Posterior vena cava (tissue), 2 donors: ENCODE data around the gene EID3. TPM values are rescaled to one million over a fixed set of nuclear protein-coding genes. Genes with fewer than 3 reads are reported as not detected.
"Not testable (repeated sequence)": the region's sequence is repeated elsewhere in the genome, so short reads cannot be mapped to it uniquely, and the experiment has no call there.

ENCODE experiments used
- DNase-seq: peaks from one replicate; pipeline ENCODE4 v3.0.0-alpha.2; 2020; ENCODE audit warnings: low spot score
- intact Hi-C, 2 donors: fragments of 100-400 bp; cut with DNase I; formaldehyde crosslinking; loops; one replicate each; pipeline versions ENCODE4 v1.14.1 to v1.14.2; 2022 to 2023
- total RNA-seq, 2 donors: library from RNA; stranded (reverse); fragmentation: NEBNext Ultra II Directional; extraction: Animal tissue kit (Norgen Biotek cat#: 25700); gene quantifications; one replicate each; pipeline ENCODE4 v1.2.1, GENCODE V29; 2021
- donor health status: DM: yes; HTN: yes; CAD: no.
- donor health status: DM: yes; HTN: yes; CAD: no.

EID3 gene
- total RNA-seq, 2 donors from 2014 or later: 6.0 to 6.1 TPM

GRCh38 chr12:104328790-104329189, 25.3 kb downstream of the EID3 start:
- DNase-seq: no peak
- intact Hi-C loops: no loop called here

GRCh38 chr12:104329707-104330532, 26.4 kb downstream of the EID3 start:
- no peak for DNase-seq
- intact Hi-C loops: no loop called here

- DNase-seq: no peak
- intact Hi-C loops: no loop called here
These were observed 27.8 kb downstream of the EID3 start for GRCh38 chr12:104331376-104331775.

DNA sequence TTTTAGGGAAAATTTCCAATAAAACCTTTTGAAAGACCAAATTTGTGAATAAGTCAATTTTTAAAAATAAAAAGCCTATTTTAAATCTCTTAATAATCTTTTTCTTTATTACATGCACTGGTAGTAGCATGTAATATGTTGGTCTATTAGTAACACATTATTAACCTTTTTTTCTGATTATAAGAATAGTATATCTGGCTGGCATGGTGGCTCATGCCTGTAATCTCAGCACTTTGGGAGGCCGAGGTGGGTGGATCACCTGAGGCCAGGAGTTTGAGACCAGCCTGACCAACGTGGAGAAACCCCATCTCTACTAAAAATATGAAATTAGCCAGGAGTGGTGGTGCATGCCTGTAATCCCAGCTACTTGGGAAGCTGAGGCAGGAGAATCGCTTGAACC, 28.7 kb downstream of the EID3 start:
- intact Hi-C loops, DNase-seq: not testable (repeated sequence)

DNA sequence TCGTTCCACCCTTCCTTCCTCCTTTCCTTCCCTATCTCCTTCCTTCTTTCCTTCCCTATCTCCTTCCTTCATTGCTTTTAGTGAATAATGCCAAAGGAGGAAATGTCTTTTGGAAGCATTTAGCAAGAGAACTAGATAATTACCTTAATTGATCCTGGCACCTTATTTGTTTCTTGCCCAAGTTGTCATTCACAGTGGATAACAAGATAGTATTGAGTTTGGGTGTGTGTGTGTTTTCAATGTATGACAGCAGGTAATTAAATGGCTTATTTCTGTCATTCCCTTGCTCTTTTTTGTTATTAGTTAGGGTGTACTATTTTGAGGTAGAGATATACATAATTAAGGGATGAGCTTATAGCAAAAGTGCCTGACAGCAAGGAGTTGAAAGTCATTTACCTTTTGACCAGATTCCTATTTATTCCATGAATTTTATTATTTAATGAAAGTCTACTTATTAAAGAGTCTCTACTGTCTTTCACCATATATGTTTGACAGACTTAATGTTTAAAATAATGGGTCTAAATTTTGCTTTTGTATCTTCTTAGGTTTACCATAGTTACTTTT, 30.2 kb downstream of the EID3 start:
- intact Hi-C loops: no loop called here

DNA sequence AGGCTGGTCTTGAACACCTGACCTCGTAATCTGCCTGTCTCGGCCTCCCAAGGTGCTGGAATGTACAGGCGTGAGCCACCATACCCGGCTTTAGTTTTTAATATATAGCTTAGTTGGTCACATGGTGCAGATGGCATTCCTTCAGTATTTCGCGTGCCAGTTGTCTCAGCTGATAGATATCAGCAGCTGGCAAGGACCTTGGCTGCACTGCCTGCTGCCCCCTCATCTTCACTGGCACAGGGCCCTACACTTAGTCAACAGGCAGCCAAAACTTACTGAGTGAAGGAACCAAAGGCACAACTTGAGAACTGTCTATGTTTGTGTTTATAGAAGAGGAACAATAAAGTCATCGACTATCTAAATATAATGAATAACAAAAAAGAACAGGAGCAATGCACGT, 31.0 kb downstream of the EID3 start:
- intact Hi-C loops: no loop called here
- DNase-seq: no peak

More for the DNA sequence above, 30.2 kb downstream of the EID3 start:
- no peak for DNase-seq

GRCh38 chr12:104336115-104336514, 32.6 kb downstream of the EID3 start:
- intact Hi-C loops: no loop called here
- DNase-seq: no peak

DNA sequence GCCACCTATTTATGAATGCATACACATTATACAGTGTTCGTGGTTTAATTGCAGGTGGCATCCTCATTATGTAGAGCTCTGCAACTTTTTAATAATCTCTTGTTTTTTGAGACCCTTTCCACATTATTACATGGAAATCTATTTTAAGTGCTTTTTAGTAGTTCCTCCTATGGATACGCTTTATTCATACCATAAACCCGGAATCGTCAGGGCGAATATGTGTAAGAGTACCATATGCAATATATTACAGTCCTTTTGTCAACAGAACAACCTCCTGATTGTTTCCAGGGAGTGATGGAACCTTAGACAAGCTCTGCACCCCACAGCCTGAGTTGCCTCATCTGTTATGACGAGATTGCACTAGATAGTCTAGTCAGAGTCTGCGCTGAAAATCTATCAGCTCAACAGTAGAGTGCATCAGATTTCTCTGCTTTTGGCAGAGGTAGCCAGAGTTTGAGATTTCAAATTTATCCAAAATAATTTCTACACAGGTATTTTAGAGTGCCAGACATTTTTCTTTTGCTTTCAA, 33.6 kb downstream of the EID3 start:
- no peak for DNase-seq
- intact Hi-C loops: no loop called here

DNA sequence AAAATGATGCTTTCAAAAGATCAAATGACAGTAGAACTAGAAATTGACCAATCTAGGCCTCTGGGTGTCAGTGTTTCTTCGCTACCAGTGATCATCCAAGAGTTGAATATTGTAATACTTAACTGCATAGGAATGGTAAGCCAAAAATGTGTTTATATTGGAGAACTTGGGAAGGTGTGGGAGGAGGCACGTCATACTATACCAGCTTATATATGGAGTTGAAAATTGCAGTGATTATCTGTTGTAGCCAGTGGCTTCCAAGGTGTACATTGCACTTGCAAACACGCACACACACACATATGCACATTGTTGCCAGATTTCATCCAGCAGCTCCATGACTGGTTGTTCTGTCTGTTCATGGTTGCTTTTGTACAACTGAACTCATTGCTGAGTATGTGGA, 36.1 kb downstream of the EID3 start:
- intact Hi-C loops: no loop called here
- no peak for DNase-seq

- intact Hi-C loops: no loop called here
- DNase-seq: no peak
These were observed 36.6 kb downstream of the EID3 start for GRCh38 chr12:104340177-104340576.

GRCh38 chr12:104340925-104341611, 37.5 kb downstream of the EID3 start:
- intact Hi-C loops: no loop called here
- DNase-seq: no peak

- intact Hi-C loops: no loop called here
- no peak for DNase-seq
These were observed 38.6 kb downstream of the EID3 start for GRCh38 chr12:104342147-104342546.

DNA sequence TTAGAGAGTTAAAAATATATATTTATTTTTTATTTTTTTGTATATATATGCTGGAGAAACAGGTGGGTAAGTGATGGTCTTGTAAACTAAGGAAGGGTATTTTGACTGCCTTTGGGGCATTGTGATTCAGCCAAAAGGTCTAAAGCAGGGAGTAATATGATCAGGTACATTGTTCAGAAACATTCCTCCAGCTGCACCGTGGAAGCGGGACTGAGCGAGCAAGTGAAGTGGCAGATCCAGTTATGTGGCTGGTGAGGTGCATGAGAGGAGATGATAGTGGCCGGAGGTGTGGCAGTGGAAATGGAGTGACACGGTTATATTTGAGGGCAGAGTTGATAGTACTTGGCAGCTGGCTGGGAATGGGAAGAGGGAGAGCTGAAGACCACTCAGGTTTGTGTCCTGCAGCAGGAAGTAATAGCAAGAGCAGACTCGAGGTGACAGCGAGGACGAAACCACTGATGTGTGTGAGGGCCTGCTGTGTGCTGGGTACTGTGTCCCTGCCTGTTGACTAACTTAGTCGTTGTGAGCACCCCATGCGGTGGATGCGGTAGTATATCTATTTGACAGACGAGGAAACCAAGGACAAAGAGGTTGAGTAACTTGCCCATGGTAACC, 39.2 kb downstream of the EID3 start:
- intact Hi-C loops: no loop called here
- no peak for DNase-seq

DNA sequence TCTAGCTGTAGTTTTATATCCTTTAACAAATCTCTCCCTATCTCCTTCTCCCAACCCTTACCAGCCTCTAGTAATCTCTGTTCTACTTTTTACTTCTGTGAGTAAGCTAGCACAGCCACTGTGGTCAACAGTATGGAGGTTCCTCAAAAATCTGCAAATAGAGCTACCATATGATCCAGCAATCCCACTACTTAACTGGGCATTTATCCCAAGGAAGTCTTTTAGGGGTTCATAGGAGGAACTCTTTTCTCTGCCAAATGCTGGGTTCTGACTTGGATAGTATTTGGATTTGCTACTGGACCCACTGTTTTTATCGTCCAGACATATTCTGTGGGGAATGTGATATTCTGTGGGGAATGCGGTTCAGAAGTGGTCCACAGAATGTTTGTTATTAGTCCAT, 41.1 kb downstream of the EID3 start:
- intact Hi-C loops: no loop called here

DNA sequence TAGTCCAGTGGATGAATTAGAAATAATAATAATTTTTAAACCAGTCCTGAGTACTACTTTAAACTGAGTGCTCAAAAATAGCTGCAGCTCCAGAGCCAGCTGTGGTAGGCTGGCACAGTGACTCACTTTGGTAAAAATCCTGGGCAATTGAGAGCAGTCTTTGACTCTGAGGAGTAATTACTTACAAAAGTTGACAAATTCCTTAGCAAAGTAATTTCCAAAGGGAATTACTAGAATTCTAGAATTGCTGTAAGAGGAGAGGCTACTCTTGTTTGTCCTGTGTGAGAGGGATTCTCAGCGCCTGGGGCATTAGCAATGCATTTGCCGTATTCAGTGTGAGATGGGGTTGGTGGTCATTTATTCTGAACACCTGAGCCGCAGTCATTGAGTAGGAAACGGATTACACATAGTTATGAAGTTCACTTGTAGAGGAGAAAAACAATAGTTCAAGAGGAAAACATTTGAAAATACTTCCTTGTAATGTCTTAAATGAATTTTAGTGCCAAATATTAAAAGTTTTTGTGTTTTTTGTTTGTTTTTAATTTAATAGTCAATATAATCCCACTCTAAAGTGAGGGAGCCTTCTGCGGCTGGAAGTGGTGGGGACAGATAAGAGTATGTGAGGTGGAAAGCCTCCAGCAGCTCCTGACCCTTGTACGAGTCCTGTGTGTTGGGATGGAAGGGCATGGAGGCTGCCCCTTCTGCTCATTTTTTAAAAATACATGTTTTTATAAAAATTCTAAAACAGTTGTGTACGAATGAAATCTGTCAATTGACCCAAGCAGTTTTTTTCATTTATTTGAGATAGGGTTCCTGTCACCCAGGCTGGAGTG, 41.9 kb downstream of the EID3 start:
- intact Hi-C loops: no loop called here
- no peak for DNase-seq

More for the DNA sequence above, 41.1 kb downstream of the EID3 start:
- no peak for DNase-seq

GRCh38 chr12:104347374-104348075, 44.0 kb downstream of the EID3 start:
- DNase-seq: no peak
- intact Hi-C loops: no loop called here

DNA sequence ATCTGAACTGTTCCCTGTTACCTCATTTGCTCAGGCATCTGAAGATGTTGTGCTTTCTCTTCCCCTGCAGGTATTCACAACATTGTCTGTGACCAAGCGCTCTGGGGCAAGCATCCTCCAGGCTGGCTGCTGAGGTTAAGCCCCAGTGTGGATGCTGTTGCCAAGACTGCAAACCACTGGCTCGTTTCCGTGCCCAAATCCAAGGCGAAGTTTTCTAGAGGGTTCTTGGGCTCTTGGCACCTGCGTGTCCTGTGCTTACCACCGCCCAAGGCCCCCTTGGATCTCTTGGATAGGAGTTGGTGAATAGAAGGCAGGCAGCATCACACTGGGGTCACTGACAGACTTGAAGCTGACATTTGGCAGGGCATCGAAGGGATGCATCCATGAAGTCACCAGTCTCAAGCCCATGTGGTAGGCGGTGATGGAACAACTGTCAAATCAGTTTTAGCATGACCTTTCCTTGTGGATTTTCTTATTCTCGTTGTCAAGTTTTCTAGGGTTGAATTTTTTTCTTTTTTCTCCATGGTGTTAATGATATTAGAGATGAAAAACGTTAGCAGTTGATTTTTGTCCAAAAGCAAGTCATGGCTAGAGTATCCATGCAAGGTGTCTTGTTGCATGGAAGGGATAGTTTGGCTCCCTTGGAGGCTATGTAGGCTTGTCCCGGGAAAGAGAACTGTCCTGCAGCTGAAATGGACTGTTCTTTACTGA, 44.9 kb downstream of the EID3 start:
- DNase-seq: no peak
- intact Hi-C loops: no loop called here

DNA sequence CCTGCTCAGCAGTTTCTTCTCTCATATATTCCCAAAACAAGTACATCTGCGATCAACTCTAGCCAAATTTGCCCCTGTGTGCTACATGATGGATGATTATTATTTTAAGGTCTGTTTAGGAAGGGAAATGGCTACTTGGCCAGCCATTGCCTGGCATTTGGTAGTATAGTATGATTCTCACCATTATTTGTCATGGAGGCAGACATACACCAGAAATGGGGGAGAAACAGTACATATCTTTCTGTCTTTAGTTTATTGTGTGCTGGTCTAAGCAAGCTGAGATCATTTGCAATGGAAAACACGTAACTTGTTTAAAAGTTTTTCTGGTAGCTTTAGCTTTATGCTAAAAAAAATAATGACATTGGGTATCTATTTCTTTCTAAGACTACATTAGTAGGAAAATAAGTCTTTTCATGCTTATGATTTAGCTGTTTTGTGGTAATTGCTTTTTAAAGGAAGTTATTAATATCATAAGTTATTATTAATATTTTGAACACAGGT, 45.5 kb downstream of the EID3 start:
- intact Hi-C loops: no loop called here
- DNase-seq: no peak
